ENCODE results near the gene KCNQ2. TPM values are rescaled to one million over a fixed set of nuclear protein-coding genes. Genes with fewer than 3 reads are reported as not detected.

KCNQ2 gene
- total and polyA plus RNA-seq, 8 donors = 0.54 to 12.5 (median 1.5) TPM

DNA sequence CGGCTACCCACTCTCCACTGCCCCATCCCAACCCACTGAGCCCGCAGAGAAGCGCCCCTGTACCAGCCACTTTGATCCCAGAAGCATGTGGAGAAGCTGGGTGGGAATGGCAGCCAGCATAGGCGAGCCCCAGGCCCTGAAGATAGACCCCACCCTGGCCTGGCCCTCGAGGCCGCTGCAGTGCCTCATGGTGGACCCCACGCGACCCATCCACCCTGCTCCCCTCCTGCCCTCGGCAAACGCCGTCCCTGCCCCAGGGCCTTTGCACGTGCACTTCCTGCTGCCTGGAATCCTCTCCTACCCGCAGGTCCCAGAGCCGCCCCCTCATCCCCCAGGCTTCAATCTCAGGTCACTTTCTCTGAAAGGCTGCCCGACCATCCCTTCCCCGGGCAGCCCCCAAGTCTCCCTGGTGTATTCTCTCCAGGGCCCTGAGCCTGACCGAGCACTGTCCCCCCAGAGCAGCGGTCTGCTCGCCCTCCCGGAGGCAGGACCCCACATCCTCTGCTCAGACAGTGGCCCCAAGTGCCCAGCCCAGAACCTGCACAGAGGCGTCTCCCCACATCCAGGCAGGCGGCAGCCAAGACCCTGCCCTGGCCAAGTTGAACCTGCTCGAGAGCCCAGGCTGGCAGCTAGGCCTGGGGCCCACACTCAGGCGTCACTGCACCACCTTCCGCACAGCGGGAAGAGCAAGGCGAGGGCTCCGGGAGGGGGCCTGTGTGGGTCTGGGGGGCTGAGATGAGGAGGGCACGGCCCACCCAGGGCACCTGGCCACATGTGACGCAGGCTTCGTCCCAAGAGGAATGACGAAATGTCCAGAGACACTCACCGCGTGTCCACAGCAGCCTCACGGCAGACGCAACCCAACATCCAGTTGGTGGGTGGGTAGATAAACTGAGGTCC, 14.0 kb downstream of the KCNQ2 start:
- H3K9me3 ChIP-seq = no peaks in the 10 kb centered on the region

DNA sequence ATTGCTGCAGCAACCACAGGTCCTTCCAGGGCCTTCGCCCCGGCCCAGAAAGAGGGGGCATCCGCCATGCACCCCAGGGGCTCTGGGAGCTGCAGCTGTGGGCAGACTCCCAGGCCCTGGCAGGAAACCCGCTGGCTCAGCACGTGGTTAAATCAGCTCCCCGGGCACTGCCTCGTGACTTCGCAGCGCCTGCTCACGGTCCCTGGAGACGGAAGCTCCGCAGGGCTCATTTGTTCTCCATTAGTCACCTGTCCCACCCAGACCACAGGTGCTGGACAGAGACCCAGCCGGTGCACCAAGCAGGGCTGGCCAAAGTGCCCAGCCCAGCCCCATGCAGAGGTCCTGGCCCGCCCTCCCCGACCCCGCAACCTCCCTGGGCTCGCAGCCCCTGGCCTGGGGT, 14.7 kb downstream of the KCNQ2 start:
- DNase-seq = peak in 1 of 6 donors; percentile 18
- no peaks in the 10 kb centered on the region for H3K9me3 ChIP-seq
- no peak for TF ChIP-seq CTCF (IDR thresholded peaks at IDR 0.05)
- H3K27ac ChIP-seq = no peak overlapping the region
- peak in 3 of 4 donors; percentile 40 to 76 (median 76) for ATAC-seq
- no peaks in the 10 kb centered on the region for H3K36me3 ChIP-seq
- peaks cover 0 to 14% (median 1%) of the 10 kb centered on the region in 4 donors for H3K27me3 ChIP-seq
- no peaks in the 10 kb centered on the region for H3K4me1 ChIP-seq
- H3K4me3 ChIP-seq = no peak overlapping the region
- intact Hi-C loops (cut with DNase I) = no loop called here
- 23 to 35% methylated on average over 15 to 17 of the region's 17 CpGs for WGBS, 2 donors
- no peak for FAIRE-seq

More for the DNA sequence above, 14.0 kb downstream of the KCNQ2 start:
- no peaks in the 10 kb centered on the region for H3K36me3 ChIP-seq
- DNase-seq = no peak
- no peak for TF ChIP-seq CTCF (IDR thresholded peaks at IDR 0.05)
- WGBS, 2 donors = 69 to 83% methylated on average over 36 of the region's 36 CpGs
- FAIRE-seq = no peak
- no peak for ATAC-seq
- H3K4me3 ChIP-seq = no peak overlapping the region
- no peak overlapping the region for H3K27ac ChIP-seq
- intact Hi-C loops (cut with DNase I) = no loop called here
- H3K27me3 ChIP-seq = peaks cover 0 to 14% (median 1%) of the 10 kb centered on the region in 4 donors
- H3K4me1 ChIP-seq = no peaks in the 10 kb centered on the region

DNA sequence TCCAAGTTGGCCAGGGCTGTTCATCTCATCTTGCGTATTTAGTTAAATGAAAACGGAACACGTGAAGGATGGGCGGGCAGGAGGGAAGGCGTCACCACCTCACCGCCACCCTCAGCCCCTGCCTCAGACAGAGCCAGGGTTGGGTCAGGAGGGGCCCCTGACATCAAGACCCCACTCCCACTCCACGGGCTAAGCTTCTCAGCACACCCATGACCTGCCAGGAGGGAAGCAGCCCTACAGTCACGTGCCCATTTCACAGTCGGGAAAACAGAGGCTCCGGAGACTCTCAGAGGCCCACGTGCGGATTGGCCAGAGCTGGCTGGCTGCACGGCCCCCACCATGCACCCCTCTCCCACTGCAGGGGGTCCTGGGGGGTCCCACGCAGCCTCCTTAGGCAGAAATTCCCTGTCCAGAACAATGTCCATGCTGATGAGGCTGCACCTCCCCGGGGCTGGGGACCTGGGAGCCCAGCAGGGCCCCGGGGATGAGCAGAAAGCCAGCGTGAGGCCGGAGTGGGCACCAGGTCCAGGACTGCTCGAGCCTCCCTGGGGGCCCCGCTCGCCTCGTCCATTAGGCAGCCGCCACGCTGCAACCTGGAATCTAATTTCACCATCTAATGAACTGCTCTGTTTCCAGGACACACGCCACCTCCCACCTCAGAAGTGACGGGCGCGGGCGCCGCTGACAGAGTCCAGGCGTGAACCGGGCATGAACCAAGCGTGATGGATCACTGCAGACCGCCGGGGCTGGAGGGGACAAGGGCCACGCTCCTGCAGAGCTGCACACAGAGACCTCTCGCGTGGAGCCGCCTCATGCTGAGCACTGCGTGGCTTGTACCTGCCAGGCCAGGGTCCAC, 15.8 kb downstream of the KCNQ2 start:
- DNase-seq (no peak), FAIRE-seq (no peak), ATAC-seq (peak in 2 of 4 donors; percentile 44 to 62)
- no peaks in the 10 kb centered on the region for H3K36me3 ChIP-seq
- H3K27me3 ChIP-seq = peaks cover 0 to 14% (median 1%) of the 10 kb centered on the region in 4 donors
- H3K27ac ChIP-seq = no peak overlapping the region
- TF ChIP-seq CTCF (IDR thresholded peaks at IDR 0.05) = no peak
- no peaks in the 10 kb centered on the region for H3K9me3 ChIP-seq
- intact Hi-C loops (cut with DNase I) = no loop called here
- no peak overlapping the region for H3K4me3 ChIP-seq
- no peaks in the 10 kb centered on the region for H3K4me1 ChIP-seq
- 40 to 43% methylated on average over 39 to 40 of the region's 40 CpGs for WGBS, 2 donors

DNA sequence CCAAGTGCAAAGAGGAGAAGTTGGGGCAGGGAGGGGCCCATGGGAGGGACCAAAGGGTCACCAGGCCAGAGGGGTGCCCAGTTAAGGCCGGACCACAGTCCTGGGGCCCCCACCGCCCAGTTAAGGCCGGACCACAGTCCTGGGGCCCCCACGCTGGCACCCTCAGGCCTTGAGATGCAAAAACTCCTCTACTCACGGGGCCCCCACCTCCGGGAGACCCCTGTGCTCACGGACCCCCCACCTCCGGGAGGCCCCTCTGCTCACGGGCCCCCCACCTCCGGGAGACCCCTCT, 16.9 kb downstream of the KCNQ2 start:
- ATAC-seq (no peak), FAIRE-seq (no peak), DNase-seq (no peak)
- Histone ChIP-seq H3K27ac (no peak overlapping the region), H3K9me3 (no peaks in the 10 kb centered on the region), H3K4me1 (no peaks in the 10 kb centered on the region), H3K4me3 (no peak overlapping the region), H3K27me3 (peaks cover 0 to 14% (median 1%) of the 10 kb centered on the region in 4 donors), H3K36me3 (no peaks in the 10 kb centered on the region)
- intact Hi-C loops (cut with DNase I) = no loop called here
- no peak for TF ChIP-seq CTCF (IDR thresholded peaks at IDR 0.05)
- 51 to 69% methylated on average over 8 to 10 of the region's 10 CpGs for WGBS, 2 donors
